Subcutaneous abdominal adipose tissue (tissue), 5 donors: ENCODE measurements around the gene CA5A.

Experiments
- H3K27ac ChIP-seq: one replicate; pipeline ENCODE4 v1.7.0; 2013; ENCODE audit warnings: low read depth, mild to moderate bottlenecking, inconsistent platforms, low read length, moderate library complexity
- H3K27me3 ChIP-seq, 5 donors: one replicate each; pipeline ENCODE4 v1.7.0; 2013; ENCODE audit warnings: low read length in 5 of 5, inconsistent platforms in 1 of 5; ENCODE audit not compliant: control insufficient read depth in 5 of 5, insufficient read depth in 4 of 5
- H3K36me3 ChIP-seq, 5 donors: one replicate each; pipeline ENCODE4 v1.7.0; 2013; ENCODE audit warnings: low read length in 5 of 5; ENCODE audit not compliant: control insufficient read depth in 5 of 5, insufficient read depth in 5 of 5
- H3K4me1 ChIP-seq, 5 donors: one replicate each; pipeline ENCODE4 v1.7.0; 2013; ENCODE audit warnings: low read length in 5 of 5, mild to moderate bottlenecking in 3 of 5, moderate library complexity in 1 of 5; ENCODE audit not compliant: control insufficient read depth in 5 of 5, insufficient read depth in 5 of 5
- H3K4me3 ChIP-seq, 5 donors: one replicate each; pipeline ENCODE4 v1.7.0; 2013; ENCODE audit warnings: low read length in 5 of 5, low read depth in 1 of 5
- H3K9ac ChIP-seq, 5 donors: one replicate each; pipeline ENCODE4 v1.7.0; 2013; ENCODE audit warnings: low read length in 5 of 5, mild to moderate bottlenecking in 4 of 5, moderate library complexity in 3 of 5
- H3K9me3 ChIP-seq, 5 donors: one replicate each; pipeline ENCODE4 v1.7.0; 2013; ENCODE audit warnings: low read length in 5 of 5; ENCODE audit not compliant: control insufficient read depth in 5 of 5
- donor health status: healthy.
- donor health status: healthy.
- donor health status: healthy.
- donor health status: healthy.
- donor health status: healthy.

Gene CA5A

DNA sequence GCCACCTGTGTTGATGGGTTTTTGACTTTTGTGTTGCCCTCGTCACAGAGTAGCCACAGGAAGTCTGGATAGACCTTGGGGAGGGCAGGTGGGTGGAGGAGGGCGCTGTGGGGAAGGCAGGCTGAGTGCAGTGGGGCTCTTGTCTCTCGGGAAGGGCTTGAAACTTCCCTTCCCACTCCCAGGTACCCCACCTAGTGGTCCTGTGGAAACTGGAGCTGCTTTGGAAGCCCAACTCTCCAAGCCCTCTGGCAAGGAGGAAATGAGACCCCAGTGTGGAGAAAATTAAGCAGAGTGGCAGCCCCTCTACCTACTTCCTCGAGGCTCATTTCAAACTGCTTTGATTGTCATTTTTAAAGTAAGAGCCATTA, 9.2 kb downstream of the CA5A start:
- Histone ChIP-seq H3K27me3 (peaks cover 0 to 11% (median 8%) of the 10 kb centered on the region in 5 donors), H3K4me1 (peaks cover 0 to 9% (median 7%) of the 10 kb centered on the region in 5 donors), H3K36me3 (no peaks in the 10 kb centered on the region), H3K27ac (no peak overlapping the region), H3K9me3 (no peaks in the 10 kb centered on the region), H3K4me3 (no peak overlapping the region), H3K9ac (no peak overlapping the region)

DNA sequence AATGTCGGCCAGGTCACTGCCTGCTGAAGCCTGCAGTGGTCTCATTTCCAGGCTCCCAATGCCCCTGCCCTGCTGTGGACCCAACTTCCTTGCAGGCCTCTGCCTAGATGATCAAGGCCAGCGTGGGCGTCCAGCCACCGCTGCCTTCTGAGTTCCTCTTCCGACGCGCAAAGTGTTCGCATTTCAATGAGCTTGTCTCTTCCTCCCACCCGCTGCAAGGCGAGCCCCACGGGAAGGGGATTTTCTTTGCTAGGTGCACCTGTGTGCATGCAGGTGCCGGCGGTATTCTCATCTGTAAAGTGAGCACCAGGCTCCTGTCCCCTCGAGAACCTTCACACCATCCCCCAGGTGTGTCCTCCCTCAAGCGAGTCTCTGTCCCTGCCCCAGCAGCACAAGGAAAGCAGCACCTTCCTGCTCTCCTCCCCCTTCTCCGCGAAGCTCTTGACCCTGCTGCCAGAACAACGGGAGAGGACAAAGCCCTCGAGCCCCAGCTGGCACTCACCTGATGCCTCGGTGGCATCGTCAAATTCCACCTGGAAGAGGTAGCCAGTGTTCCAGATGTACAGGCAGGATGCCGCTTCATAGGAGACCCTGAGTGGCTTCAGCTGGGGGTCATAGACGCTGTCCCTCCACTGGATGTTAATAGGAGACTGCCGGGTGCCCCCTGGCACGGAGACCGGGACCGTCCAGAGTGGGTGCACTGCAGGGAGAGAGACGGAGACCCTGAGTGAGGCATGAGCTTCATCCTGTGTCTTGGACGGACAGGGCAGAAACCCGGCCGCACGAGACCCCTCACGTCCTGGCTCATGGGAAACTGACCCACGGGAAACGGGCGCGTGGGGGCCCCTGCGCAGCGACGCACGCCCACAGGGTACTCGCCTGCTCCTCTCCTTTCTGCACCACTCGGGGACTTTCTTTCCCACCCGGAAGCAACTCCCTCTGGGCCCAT, 9.8 kb downstream of the CA5A start:
- Histone ChIP-seq H3K4me3 (no peak overlapping the region), H3K9ac (no peak overlapping the region), H3K36me3 (no peaks in the 10 kb centered on the region), H3K27me3 (peaks cover 0 to 11% (median 4%) of the 10 kb centered on the region in 5 donors), H3K27ac (no peak overlapping the region), H3K9me3 (no peaks in the 10 kb centered on the region), H3K4me1 (peaks cover 0 to 11% (median 8%) of the 10 kb centered on the region in 5 donors)

DNA sequence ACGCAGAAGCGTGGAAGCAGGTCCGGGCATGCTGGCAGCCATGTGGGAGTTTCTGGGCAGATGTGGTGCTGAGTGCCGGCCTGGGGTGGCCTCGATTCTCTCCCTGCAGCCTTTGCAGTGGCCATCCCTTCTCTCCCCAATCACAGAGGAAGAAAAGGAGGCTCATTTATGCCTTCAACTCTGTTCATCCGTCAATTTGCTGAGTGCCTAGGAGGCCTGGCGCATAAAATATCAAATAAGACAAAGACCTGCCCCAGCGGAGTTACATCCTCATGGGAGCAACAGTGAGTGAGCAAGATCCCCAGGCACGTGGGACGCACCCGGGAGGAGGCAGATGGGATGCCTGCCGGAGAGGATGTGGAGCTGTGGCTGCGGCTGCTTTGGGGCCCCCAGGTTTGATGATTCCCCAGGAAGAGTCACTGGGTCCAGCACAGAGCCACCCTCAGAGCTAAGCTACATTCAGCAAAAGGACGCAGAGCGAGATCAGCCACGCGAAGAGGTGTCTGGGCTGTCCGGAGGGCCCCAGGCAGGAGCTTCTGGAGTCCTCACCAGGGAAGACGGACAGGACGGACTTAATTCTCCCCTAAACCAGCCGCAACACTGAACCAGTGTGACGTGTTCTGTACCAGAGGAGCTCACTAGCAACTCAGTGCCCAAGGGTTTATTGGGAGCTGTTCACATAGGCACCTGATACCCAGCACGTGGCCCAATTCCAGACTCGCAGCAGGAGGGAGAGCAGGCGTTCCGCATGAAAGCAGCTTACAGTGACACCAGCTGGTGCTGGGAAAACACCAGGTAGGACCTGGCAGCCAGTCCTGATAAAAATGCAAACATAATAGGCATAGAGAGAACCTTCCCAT, 11.3 kb downstream of the CA5A start:
- no peak overlapping the region for H3K9ac ChIP-seq

DNA sequence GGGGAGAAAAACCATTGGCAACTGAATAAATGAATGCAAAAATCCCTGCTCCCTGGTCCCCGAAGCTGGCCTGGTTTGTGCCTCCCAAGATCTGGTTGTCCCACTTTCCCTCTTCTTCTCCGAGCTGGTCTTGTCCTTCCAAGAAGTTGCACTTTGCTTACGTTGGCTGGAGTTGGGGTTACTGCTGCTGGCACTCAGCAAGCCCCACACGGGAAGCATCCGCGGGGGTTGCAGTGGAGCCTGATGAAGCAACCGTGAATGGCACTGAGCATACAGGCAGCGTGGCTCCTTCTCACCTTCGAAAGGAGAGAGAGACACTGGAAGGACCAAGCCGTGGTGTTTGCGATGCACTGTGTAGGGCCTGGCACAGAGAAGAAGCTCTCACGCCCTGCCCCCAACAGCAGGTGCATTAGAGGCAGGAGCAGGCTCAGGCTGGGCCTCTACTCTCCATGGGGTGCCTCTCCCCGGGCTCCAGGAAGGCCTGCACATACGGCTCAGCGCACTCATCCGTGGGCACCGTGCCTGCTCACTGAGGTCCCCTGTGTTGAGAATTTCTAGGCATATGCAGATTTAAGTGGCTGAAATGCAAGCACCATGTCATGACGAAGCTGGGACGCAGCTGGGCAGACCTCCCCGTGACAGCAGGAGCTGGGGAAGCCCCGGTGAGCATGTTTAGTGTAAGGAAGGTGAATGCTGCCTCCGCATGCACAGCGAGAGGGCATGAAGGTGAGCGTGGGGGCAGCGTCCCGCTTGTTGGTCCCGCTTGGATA, 12.1 kb downstream of the CA5A start:
- Histone ChIP-seq H3K4me1 (peaks cover 0 to 11% (median 8%) of the 10 kb centered on the region in 5 donors), H3K36me3 (no peaks in the 10 kb centered on the region), H3K9me3 (no peaks in the 10 kb centered on the region), H3K4me3 (no peak overlapping the region), H3K27me3 (peaks cover 0 to 11% (median 2%) of the 10 kb centered on the region in 5 donors), H3K9ac (no peak overlapping the region), H3K27ac (no peak overlapping the region)

More for the DNA sequence above, 11.3 kb downstream of the CA5A start:
- Histone ChIP-seq H3K9me3 (no peaks in the 10 kb centered on the region), H3K27me3 (peaks cover 0 to 11% (median 2%) of the 10 kb centered on the region in 5 donors), H3K27ac (no peak overlapping the region), H3K4me3 (no peak overlapping the region), H3K4me1 (peaks cover 0 to 11% (median 8%) of the 10 kb centered on the region in 5 donors), H3K36me3 (no peaks in the 10 kb centered on the region)

DNA sequence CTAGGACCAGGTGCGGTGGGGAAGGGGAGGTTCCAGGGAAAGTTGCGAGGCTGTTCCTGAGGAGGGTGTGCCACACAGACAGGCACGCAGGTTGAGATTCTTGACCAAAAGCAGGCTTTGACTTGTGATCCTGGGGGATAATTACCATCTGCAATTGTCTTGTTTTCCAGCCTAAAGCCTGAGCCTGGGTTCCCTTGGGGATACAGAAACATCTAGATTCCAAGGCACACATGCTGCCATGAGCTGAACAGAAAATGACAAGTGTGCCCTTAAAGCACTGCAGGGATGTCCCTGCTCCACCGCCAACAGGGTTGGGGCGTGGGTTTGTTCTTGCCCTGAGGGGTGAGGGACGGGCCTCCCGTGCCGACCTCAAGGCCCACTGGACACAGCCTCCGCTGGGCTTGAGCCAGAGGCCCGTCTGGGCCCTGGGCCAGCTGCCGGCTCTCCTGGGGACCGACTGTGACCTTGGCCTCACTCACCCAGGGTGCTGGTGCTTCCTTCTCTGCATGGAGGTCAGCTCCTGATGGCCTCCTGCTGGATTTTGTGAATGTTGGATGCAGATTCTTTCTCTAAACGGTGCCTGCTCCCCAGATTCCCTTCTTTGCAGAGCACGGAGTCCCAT, 14.0 kb downstream of the CA5A start:
- peaks cover 0 to 11% (median 4%) of the 10 kb centered on the region in 5 donors for H3K27me3 ChIP-seq
- H3K4me3 ChIP-seq: no peak overlapping the region
- no peak overlapping the region for H3K9ac ChIP-seq
- H3K36me3 ChIP-seq: no peaks in the 10 kb centered on the region
- H3K27ac ChIP-seq: no peak overlapping the region
- no peaks in the 10 kb centered on the region for H3K9me3 ChIP-seq
- H3K4me1 ChIP-seq: peaks cover 0 to 29% (median 23%) of the 10 kb centered on the region in 5 donors

DNA sequence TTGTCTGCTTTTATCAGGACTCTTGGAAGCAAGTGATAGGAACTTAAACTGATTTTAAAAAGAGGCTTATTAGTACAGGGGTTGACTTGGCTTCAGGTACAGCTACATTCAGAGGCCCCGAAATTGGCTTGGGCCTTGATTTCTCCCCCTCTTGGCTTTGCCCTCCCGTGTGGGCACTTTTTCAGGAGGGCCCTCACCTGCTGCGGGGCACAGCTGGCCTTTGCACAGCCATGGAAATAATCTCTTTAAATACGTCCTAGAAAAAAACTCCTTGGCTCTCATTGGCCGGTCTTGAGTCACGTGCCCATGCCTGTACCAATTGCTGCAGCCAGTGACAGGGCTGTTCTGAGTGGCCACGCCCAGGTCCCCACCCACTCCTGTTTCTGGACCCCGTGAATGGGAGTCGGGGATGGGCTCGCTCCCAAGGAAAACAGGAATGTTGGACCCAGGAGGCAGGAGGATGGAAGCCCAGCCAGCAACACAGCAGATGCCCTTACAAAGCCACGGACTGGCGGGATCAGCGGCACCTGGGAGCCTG, 15.0 kb downstream of the CA5A start:
- Histone ChIP-seq H3K36me3 (no peaks in the 10 kb centered on the region), H3K9ac (no peak overlapping the region), H3K9me3 (no peaks in the 10 kb centered on the region), H3K27ac (no peak overlapping the region), H3K27me3 (peaks cover 0 to 4% (median 2%) of the 10 kb centered on the region in 5 donors), H3K4me3 (no peak overlapping the region), H3K4me1 (peaks cover 0 to 29% (median 23%) of the 10 kb centered on the region in 5 donors)

DNA sequence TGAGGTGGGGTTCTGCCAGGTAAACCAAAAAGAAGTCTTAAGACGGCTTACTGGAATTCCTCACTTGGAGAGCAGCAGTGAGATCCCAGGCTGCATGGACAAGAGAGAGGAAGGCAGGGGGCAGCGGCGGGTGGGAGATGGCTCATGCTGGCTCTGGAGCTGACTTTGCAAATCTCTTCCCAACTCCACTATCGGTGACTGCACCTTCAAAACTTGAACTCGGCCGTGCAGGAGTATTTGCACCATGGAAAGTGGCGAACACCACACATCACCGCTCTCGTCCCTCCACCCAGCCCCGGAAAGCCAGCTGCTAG, 16.7 kb downstream of the CA5A start:
- no peaks in the 10 kb centered on the region for H3K9me3 ChIP-seq
- H3K4me1 ChIP-seq: peaks cover 0 to 29% (median 23%) of the 10 kb centered on the region in 5 donors
- peaks cover 0 to 4% (median 0%) of the 10 kb centered on the region in 5 donors for H3K27me3 ChIP-seq
- H3K4me3 ChIP-seq: no peak overlapping the region
- H3K9ac ChIP-seq: no peak overlapping the region
- no peaks in the 10 kb centered on the region for H3K36me3 ChIP-seq
- no peak overlapping the region for H3K27ac ChIP-seq

DNA sequence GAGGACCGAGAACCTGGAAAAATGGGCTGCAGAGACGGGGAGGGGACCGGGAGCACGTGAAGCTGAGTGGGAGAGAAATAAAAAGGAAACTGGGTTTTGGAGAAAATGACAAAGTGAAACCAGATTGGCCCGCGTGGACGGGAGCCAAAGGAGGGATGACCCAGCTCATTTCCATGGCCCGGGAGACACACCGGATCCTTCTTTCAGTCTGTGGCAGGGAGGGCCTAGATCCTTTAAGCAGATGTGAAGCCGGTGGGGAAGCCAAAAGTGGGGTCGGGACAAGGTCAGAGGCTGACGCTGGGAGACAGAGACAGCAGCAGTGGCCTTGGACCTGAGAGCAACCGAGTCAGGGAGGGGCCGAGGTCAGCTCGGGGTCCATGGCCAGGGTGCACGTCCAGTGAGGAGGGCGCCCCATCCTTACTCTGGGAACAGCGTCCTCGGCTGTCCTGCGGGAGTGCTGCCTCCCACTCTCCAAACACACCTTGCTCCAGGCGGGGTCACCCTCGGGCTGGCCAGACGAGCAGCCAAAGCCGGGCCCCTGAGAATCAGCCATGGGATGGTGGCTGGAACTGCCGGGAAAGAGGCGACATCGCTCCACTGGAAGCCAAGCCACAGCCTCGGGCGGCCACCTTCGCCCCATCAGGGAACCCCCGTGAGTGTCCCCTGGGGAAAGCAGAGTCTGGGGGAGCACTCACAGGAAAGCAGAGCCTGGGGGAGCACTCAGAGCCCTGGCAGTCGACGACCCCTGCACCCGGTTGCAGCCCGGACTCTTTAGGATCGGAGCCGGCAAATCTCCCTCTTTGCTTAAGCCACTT, 17.3 kb downstream of the CA5A start:
- Histone ChIP-seq H3K9me3 (no peaks in the 10 kb centered on the region), H3K27me3 (peaks cover 0 to 4% (median 0%) of the 10 kb centered on the region in 5 donors), H3K9ac (peak overlapping the region in 3 of 5 donors; percentile 37 to 75 (median 62)), H3K36me3 (no peaks in the 10 kb centered on the region), H3K27ac (peak overlapping the region; percentile 67), H3K4me1 (peaks cover 0 to 29% (median 23%) of the 10 kb centered on the region in 5 donors), H3K4me3 (peak overlapping the region; percentile 31 to 57 (median 56))
